Liver (tissue), 3 donors: ENCODE data around the gene CDH13.

Experiments
- CTCF ChIP-seq: fragments of 150-350 bp; IDR thresholded peaks from 2 replicates; pipeline ENCODE4 v1.5.1; 2017; ENCODE audit warnings: improper control_type of control experiment, low read depth, low read length; ENCODE audit not compliant: missing input control
- EGR1 ChIP-seq, 2 donors: IDR thresholded peaks; 2 replicates each; pipeline ENCODE4 v1.6.1; 2016 to 2018; ENCODE audit warnings: antibody characterized with exemption in 2 of 2, low read depth in 2 of 2
- FOXA1 ChIP-seq: IDR thresholded peaks from 2 replicates; pipeline ENCODE4 v1.6.1; 2016; ENCODE audit warnings: antibody characterized with exemption
- REST ChIP-seq: IDR thresholded peaks from 2 replicates; pipeline ENCODE4 v1.6.1; 2016; ENCODE audit warnings: antibody characterized with exemption, mild to moderate bottlenecking
- TAF1 ChIP-seq: conservative IDR thresholded peaks from 2 replicates; pipeline ENCODE4 v1.6.1; 2016; ENCODE audit warnings: antibody characterized with exemption, mild to moderate bottlenecking
- donor health status: healthy.
- donor health status: healthy.

DNA sequence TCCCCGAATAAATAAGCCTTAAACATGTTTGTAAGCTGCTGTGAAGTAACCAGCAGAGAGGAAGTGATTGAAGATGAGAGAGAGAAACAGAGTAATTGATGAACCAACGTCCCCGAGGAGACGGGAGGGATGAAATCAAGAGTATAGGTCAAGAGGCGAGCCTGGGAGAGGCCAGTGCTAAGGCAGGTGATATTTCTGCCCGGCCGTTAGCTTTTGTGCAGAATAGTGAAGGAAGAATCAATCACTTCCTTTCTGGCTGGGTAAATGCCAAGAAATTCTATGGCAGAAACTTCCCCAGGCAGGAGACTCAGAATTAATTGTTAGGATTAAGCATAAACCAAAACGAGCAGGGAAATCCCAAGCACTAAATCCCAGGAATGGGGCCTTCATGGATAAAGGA is 273.8 kb downstream of the CDH13 start:
- TF ChIP-seq CTCF (no peak), FOXA1 (no peak), REST (no peak), EGR1 (IDR thresholded peaks at IDR 0.05; ENCODE audit: low read depth in 2 of 2) (no peak), TAF1 (no peak)
